CD4-positive, alpha-beta T cell (primary cell): ENCODE measurements around the gene GABRB1. TPM values are rescaled to one million over a fixed set of nuclear protein-coding genes. Genes with fewer than 3 reads are reported as not detected.

ENCODE experiments used
- ATAC-seq: fragments of 200-7000 bp; cut with Tn5 transposase; one replicate; pipeline ENCODE4 v1.10.0; 2022; ENCODE audit warnings: mild to moderate bottlenecking; ENCODE audit not compliant: poor library complexity
- CTCF ChIA-PET: fragments of 350-600 bp; sonication (Branson Sonifier 250); formaldehyde crosslinking; loops from one replicate; lab custom pipeline; 2021; ENCODE audit warnings: antibody characterized with exemption, inconsistent platforms; lab: Charles Lee
- POLR2A ChIA-PET: fragments of 350-600 bp; sonication (Branson Sonifier 250); formaldehyde crosslinking; loops from one replicate; lab custom pipeline; 2021; ENCODE audit warnings: antibody characterized with exemption, inconsistent platforms; lab: Charles Lee
- DNase-seq, 14 experiments: peaks; one replicate each; pipeline ENCODE4 v3.0.0-alpha.2; 2013 to 2020; ENCODE audit warnings: mixed read lengths in 2 of 14
- H3K27ac ChIP-seq, 2 donors: one replicate each; pipeline versions ENCODE4 v1.5.1 to v1.7.0; 2013; ENCODE audit warnings: low read length in 2 of 2, low read depth in 1 of 2, mild to moderate bottlenecking in 1 of 2
- H3K27me3 ChIP-seq, 2 experiments: 1 replicate in 1 of 2; 2 replicates in 1 of 2; pipeline versions ENCODE4 v1.6.1 to v1.7.0; 2013; ENCODE audit warnings: low read length in 2 of 2, control low read depth in 1 of 2, mild to moderate bottlenecking in 1 of 2, moderate library complexity in 1 of 2; ENCODE audit not compliant: insufficient read depth in 2 of 2, control insufficient read depth in 1 of 2
- H3K36me3 ChIP-seq: one replicate; pipeline ENCODE4 v1.6.1; 2013; ENCODE audit warnings: low read length, control low read depth; ENCODE audit not compliant: insufficient read depth
- H3K4me1 ChIP-seq: one replicate; pipeline ENCODE4 v1.6.1; 2013; ENCODE audit warnings: low read length, control low read depth; ENCODE audit not compliant: insufficient read depth
- H3K4me3 ChIP-seq: one replicate; pipeline ENCODE4 v1.5.1; 2013; ENCODE audit warnings: mild to moderate bottlenecking, low read length, moderate library complexity
- H3K9me3 ChIP-seq, 2 experiments: 1 replicate in 1 of 2; 2 replicates in 1 of 2; pipeline versions ENCODE4 v1.6.1 to v1.7.0; 2013; ENCODE audit warnings: low read length in 2 of 2, mild to moderate bottlenecking in 2 of 2, control low read depth in 1 of 2, moderate library complexity in 1 of 2; ENCODE audit not compliant: control insufficient read depth in 1 of 2, insufficient read depth in 1 of 2
- H3K27ac Mint-ChIP-seq: one replicate; pipeline ENCODE4 v1.8.0; 2020; ENCODE audit warnings: mixed read lengths
- H3K27me3 Mint-ChIP-seq: one replicate; pipeline ENCODE4 v1.8.0; 2021; ENCODE audit warnings: mixed read lengths
- H3K36me3 Mint-ChIP-seq: one replicate; pipeline ENCODE4 v1.8.0; 2021; ENCODE audit warnings: low read depth, mixed read lengths
- H3K4me1 Mint-ChIP-seq: one replicate; pipeline ENCODE4 v1.8.0; 2021; ENCODE audit warnings: low read depth, mixed read lengths
- H3K4me3 Mint-ChIP-seq: one replicate; pipeline ENCODE4 v1.8.0; 2020; ENCODE audit warnings: mild to moderate bottlenecking, mixed read lengths
- H3K9me3 Mint-ChIP-seq: one replicate; pipeline ENCODE4 v1.8.0; 2020; ENCODE audit warnings: mixed read lengths
- CTCF ChIP-seq: fragments of 200-600 bp; IDR thresholded peaks from one replicate; pipeline ENCODE4 v1.8.0; 2022; ENCODE audit warnings: antibody characterized with exemption, mild to moderate bottlenecking
- intact Hi-C, 2 experiments: fragments of 100-400 bp; cut with DNase I in 1 of 2; cut with micrococcal nuclease in 1 of 2; formaldehyde crosslinking; loops; one replicate each; pipeline versions ENCODE4 v1.15.1 to v1.9.0; 2023 to 2025; cut with DNase I, micrococcal nuclease
- total RNA-seq, 174 experiments: library from RNA in 2 of 174; stranded (reverse) in 2 of 174; gene quantifications; one replicate each; pipeline ENCODE4 v1.2.3 and lab custom pipeline; 2021 to 2026

The GABRB1 gene
- total RNA-seq, 2 experiments from 2014 or later = not detected

- DNase-seq = no peak
- ChIA-PET CTCF (no interaction called here), POLR2A (no interaction called here)
- Mint-ChIP-seq H3K9me3 (no peaks in the 10 kb centered on the region), H3K4me1 (no peaks in the 10 kb centered on the region), H3K27ac (no peak overlapping the region), H3K4me3 (no peak overlapping the region), H3K36me3 (no peaks in the 10 kb centered on the region), H3K27me3 (peaks cover 12% of the 10 kb centered on the region)
- Histone ChIP-seq H3K9me3 (no peaks in the 10 kb centered on the region), H3K36me3 (no peaks in the 10 kb centered on the region), H3K4me1 (no peaks in the 10 kb centered on the region), H3K27me3 (no peaks in the 10 kb centered on the region), H3K4me3 (no peak overlapping the region), H3K27ac (no peak overlapping the region)
- ATAC-seq = no peak
- TF ChIP-seq CTCF = no peak
- intact Hi-C loops = no loop called here
These were observed 187.3 kb downstream of the GABRB1 start for GRCh38 chr4:47218631-47219030.

GRCh38 chr4:47219586-47219985, 188.2 kb downstream of the GABRB1 start:
- H3K36me3 ChIP-seq = no peaks in the 10 kb centered on the region
- ChIA-PET POLR2A (no interaction called here), CTCF (no interaction called here)
- H3K27ac ChIP-seq = no peak overlapping the region
- no peaks in the 10 kb centered on the region for H3K27me3 ChIP-seq
- no peaks in the 10 kb centered on the region for H3K9me3 Mint-ChIP-seq
- DNase-seq = no peak
- no peak for ATAC-seq
- no peak overlapping the region for H3K27ac Mint-ChIP-seq
- intact Hi-C loops = no loop called here
- TF ChIP-seq CTCF = no peak
- no peaks in the 10 kb centered on the region for H3K36me3 Mint-ChIP-seq
- H3K27me3 Mint-ChIP-seq = peaks cover 12% of the 10 kb centered on the region
- H3K4me3 ChIP-seq = no peak overlapping the region
- H3K4me3 Mint-ChIP-seq = no peak overlapping the region
- H3K4me1 ChIP-seq = no peaks in the 10 kb centered on the region
- no peaks in the 10 kb centered on the region for H3K4me1 Mint-ChIP-seq
- H3K9me3 ChIP-seq = no peaks in the 10 kb centered on the region

DNA sequence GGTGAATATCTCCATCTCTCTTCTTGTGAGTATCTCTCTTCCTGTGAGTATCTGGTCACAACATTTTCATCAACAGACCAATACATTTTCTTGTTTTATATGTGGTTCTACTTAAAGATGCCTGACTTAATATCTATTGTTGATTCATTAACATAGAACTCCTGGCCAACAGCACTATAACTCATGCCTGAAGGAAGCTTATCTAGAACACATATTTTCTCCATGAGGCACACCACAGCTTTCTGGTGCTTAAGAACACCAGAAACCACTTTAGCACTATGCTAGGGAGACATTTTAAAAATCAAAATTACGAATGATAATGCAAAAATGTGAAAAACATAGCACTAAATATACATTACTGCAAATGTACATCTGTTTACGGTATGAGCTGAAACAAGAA, 190.4 kb downstream of the GABRB1 start:
- intact Hi-C loops = no loop called here
- ChIA-PET CTCF (no interaction called here), POLR2A (no interaction called here)
- no peak overlapping the region for H3K4me3 ChIP-seq
- H3K36me3 Mint-ChIP-seq = no peaks in the 10 kb centered on the region
- no peaks in the 10 kb centered on the region for H3K27me3 ChIP-seq
- no peak overlapping the region for H3K27ac Mint-ChIP-seq
- no peak for TF ChIP-seq CTCF
- H3K27me3 Mint-ChIP-seq = peaks cover 12% of the 10 kb centered on the region
- H3K36me3 ChIP-seq = no peaks in the 10 kb centered on the region
- H3K27ac ChIP-seq = no peak overlapping the region
- no peaks in the 10 kb centered on the region for H3K9me3 Mint-ChIP-seq
- DNase-seq = no peak
- ATAC-seq = no peak
- no peaks in the 10 kb centered on the region for H3K9me3 ChIP-seq
- H3K4me1 Mint-ChIP-seq = no peaks in the 10 kb centered on the region
- no peak overlapping the region for H3K4me3 Mint-ChIP-seq
- H3K4me1 ChIP-seq = no peaks in the 10 kb centered on the region
